ENCODE measurements around the gene RAI1.
A peak's percentile ranks its signal among the peaks of the same experiment; 100 is the strongest.

RAI1 gene

DNA sequence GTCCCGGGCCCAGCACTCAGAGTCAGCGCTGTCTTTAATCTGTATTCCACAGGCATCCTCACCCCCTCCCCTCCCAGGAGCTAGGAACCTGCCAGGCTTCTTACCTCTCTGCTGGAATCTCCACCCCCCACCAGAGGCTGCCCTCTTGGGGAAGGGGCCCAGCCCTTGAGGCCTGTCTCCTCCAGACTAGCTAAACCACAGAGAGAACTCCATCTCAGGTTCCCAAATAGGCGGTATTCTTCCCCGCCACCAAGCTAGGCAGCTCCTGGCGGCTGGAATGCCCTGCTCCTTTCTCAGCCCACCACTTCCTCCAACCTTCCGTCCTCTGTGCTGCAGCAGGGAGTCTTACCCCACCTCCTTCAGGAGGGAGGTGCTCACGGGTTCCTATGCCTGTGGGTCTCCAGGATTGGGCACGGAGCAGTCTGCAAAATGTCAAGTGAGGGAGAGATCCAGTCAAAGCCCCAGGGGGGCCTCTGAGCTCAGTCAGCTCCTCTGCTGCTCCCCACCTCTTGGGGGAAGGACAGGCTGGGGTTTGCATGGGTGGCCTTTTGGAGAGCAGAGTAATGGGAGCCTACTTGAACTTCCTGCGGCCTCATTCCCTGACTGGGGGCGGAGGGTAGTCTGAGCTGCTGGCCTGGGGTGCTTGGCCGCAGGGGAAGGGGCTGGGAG, 99.8 kb downstream of the RAI1 start:
- no peaks in the 10 kb centered on the region for H3K9me3 ChIP-seq (ENCODE audit: control insufficient read depth, insufficient read depth, low read length)
- DNase-seq (ENCODE audit: low read depth, low spot score): no peak
- H3K27ac ChIP-seq (ENCODE audit: low read length): no peak overlapping the region
- H3K36me3 ChIP-seq (ENCODE audit: control insufficient read depth, insufficient read depth, low read length): no peaks in the 10 kb centered on the region
- H3K4me3 ChIP-seq (ENCODE audit: low read length): peak overlapping the region; percentile 76; the same call in 1 of the 2 replicates
- H3K27me3 ChIP-seq (ENCODE audit: control insufficient read depth, insufficient read depth, low read length): no peaks in the 10 kb centered on the region
- peaks cover 8% of the 10 kb centered on the region; the same call in 1 of the 2 replicates for H3K4me1 ChIP-seq (ENCODE audit: control insufficient read depth, insufficient read depth, low read length)
- no CpG with 5 or more reads among the region's 11 CpGs for WGBS (ENCODE audit: insufficient coverage, insufficient read length)

GRCh38 chr17:17781591-17782496, 100.6 kb downstream of the RAI1 start:
- Histone ChIP-seq H3K9me3 (ENCODE audit: control insufficient read depth, insufficient read depth, low read length) (no peaks in the 10 kb centered on the region), H3K27me3 (ENCODE audit: control insufficient read depth, insufficient read depth, low read length) (no peaks in the 10 kb centered on the region), H3K36me3 (ENCODE audit: control insufficient read depth, insufficient read depth, low read length) (no peaks in the 10 kb centered on the region), H3K4me3 (ENCODE audit: low read length) (peak overlapping the region; percentile 76; the same call in 1 of the 2 replicates), H3K4me1 (ENCODE audit: control insufficient read depth, insufficient read depth, low read length) (peaks cover 8% of the 10 kb centered on the region; the same call in 1 of the 2 replicates), H3K27ac (ENCODE audit: low read length) (no peak overlapping the region)
- no peak for DNase-seq (ENCODE audit: low read depth, low spot score)
- WGBS (ENCODE audit: insufficient coverage, insufficient read length): no CpG with 5 or more reads among the region's 88 CpGs

DNA sequence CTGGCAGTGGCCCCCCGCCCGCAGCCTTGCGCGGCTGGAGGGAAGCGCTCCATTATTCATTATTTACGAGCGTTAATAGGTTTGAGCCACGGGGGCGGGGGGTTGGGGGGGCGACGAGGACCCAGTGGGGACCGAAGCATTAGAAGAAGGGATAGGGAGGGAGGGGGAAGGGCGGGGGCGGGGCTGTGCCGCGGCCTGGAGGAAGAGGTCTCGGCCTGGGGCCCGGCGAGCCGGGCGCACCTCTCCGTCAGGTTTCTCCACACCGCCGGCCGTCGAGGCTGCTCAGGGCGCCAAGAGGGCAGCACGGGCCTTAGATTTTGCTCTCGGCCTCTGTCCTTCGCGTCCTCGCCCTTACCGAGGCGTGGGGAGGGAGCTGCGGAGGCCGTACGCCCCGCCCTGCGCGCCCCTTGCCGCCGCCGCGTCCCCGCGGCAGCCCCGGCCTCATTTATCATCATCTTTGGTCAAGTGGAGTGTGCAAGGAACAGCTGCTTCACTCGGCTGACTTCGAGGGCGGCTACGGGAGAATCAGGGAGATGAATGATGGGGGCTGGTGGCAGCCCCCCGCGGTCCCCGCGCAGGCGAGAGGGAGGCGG, 101.4 kb downstream of the RAI1 start:
- Histone ChIP-seq H3K27me3 (ENCODE audit: control insufficient read depth, insufficient read depth, low read length) (no peaks in the 10 kb centered on the region), H3K4me3 (ENCODE audit: low read length) (peak overlapping the region; percentile 76), H3K36me3 (ENCODE audit: control insufficient read depth, insufficient read depth, low read length) (no peaks in the 10 kb centered on the region), H3K4me1 (ENCODE audit: control insufficient read depth, insufficient read depth, low read length) (peaks cover 8% of the 10 kb centered on the region; the same call in 1 of the 2 replicates), H3K9me3 (ENCODE audit: control insufficient read depth, insufficient read depth, low read length) (no peaks in the 10 kb centered on the region), H3K27ac (ENCODE audit: low read length) (no peak overlapping the region)
- DNase-seq (ENCODE audit: low read depth, low spot score): no peak
- WGBS (ENCODE audit: insufficient coverage, insufficient read length): no CpG with 5 or more reads among the region's 57 CpGs

GRCh38 chr17:17783116-17783824, 102.0 kb downstream of the RAI1 start:
- Histone ChIP-seq H3K27ac (ENCODE audit: low read length) (no peak overlapping the region), H3K4me1 (ENCODE audit: control insufficient read depth, insufficient read depth, low read length) (peaks cover 8% of the 10 kb centered on the region; the same call in 1 of the 2 replicates), H3K4me3 (ENCODE audit: low read length) (peak overlapping the region; percentile 76; the same call in 1 of the 2 replicates), H3K27me3 (ENCODE audit: control insufficient read depth, insufficient read depth, low read length) (no peaks in the 10 kb centered on the region), H3K36me3 (ENCODE audit: control insufficient read depth, insufficient read depth, low read length) (no peaks in the 10 kb centered on the region), H3K9me3 (ENCODE audit: control insufficient read depth, insufficient read depth, low read length) (no peaks in the 10 kb centered on the region)
- no peak for DNase-seq (ENCODE audit: low read depth, low spot score)
- no CpG with 5 or more reads among the region's 75 CpGs for WGBS (ENCODE audit: insufficient coverage, insufficient read length)

- peaks cover 8% of the 10 kb centered on the region; the same call in 1 of the 2 replicates for H3K4me1 ChIP-seq (ENCODE audit: control insufficient read depth, insufficient read depth, low read length)
Observed at GRCh38 chr17:17783825-17784656, 102.8 kb downstream of the RAI1 start.

DNA sequence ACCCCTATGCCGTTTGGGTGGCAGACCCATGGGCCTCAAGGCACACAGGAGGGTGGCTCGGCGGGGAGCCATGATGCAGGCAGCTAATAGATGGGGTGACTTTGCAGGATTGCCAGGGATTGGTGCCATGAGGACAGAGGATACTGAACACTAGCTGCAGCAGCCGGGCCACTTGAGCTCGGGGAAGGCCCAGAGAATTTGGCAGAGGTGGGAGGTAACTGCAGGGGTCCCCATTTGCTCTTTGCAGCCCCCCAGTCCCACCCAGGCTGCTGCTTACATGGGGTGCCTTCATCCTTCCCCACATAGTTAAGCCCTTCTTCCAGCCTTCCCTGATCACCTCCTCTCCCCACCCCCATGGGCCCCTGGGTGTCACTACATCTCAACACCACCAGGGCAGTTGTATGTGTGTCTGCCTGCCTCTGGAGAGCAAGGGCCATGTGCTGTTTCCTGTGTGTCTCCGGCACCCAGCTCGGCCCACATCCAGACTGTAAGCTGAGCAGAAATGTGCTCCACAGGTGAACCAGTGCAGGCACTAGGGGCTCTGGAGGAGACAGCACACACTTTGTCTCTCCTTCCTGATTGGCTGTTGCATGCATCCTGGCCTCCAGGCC, 103.5 kb downstream of the RAI1 start:
- Histone ChIP-seq H3K4me1 (ENCODE audit: control insufficient read depth, insufficient read depth, low read length) (peaks cover 6% of the 10 kb centered on the region; the same call in 1 of the 2 replicates), H3K9me3 (ENCODE audit: control insufficient read depth, insufficient read depth, low read length) (no peaks in the 10 kb centered on the region), H3K27ac (ENCODE audit: low read length) (no peak overlapping the region), H3K36me3 (ENCODE audit: control insufficient read depth, insufficient read depth, low read length) (no peaks in the 10 kb centered on the region), H3K4me3 (ENCODE audit: low read length) (no peak overlapping the region), H3K27me3 (ENCODE audit: control insufficient read depth, insufficient read depth, low read length) (no peaks in the 10 kb centered on the region)
- no peak for DNase-seq (ENCODE audit: low read depth, low spot score)
- WGBS (ENCODE audit: insufficient coverage, insufficient read length): no CpG with 5 or more reads among the region's 7 CpGs

More at GRCh38 chr17:17783825-17784656, 102.8 kb downstream of the RAI1 start:
- Histone ChIP-seq H3K27ac (ENCODE audit: low read length) (no peak overlapping the region), H3K4me3 (ENCODE audit: low read length) (peak overlapping the region; percentile 76; the same call in 1 of the 2 replicates), H3K27me3 (ENCODE audit: control insufficient read depth, insufficient read depth, low read length) (no peaks in the 10 kb centered on the region), H3K9me3 (ENCODE audit: control insufficient read depth, insufficient read depth, low read length) (no peaks in the 10 kb centered on the region), H3K36me3 (ENCODE audit: control insufficient read depth, insufficient read depth, low read length) (no peaks in the 10 kb centered on the region)
- WGBS (ENCODE audit: insufficient coverage, insufficient read length): no CpG with 5 or more reads among the region's 37 CpGs
- DNase-seq (ENCODE audit: low read depth, low spot score): no peak

DNA sequence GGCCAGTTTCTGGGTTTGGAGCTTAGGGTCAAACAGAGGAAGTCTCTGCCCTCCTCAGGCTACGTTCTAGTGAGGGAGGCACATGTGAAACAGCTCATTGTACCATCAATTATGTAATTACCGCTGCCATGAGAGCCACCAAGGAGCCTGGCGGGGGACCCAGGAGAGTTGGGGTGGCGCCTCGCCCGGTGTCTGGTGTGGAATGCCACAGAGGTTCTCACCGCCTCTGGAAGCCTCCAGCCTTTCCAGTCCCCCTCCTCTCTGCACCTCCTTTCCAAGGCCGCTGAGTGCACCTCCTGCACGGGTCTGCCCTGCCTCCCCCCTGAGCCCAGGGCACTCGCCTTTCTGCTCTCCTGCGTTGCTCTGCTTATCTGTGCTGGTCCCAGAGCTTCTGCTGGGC, 104.1 kb downstream of the RAI1 start:
- H3K9me3 ChIP-seq (ENCODE audit: control insufficient read depth, insufficient read depth, low read length): no peaks in the 10 kb centered on the region
- H3K27me3 ChIP-seq (ENCODE audit: control insufficient read depth, insufficient read depth, low read length): no peaks in the 10 kb centered on the region
- H3K4me1 ChIP-seq (ENCODE audit: control insufficient read depth, insufficient read depth, low read length): peaks cover 5% of the 10 kb centered on the region; the same call in 1 of the 2 replicates
- H3K4me3 ChIP-seq (ENCODE audit: low read length): no peak overlapping the region
- no CpG with 5 or more reads among the region's 11 CpGs for WGBS (ENCODE audit: insufficient coverage, insufficient read length)
- no peaks in the 10 kb centered on the region for H3K36me3 ChIP-seq (ENCODE audit: control insufficient read depth, insufficient read depth, low read length)
- no peak overlapping the region for H3K27ac ChIP-seq (ENCODE audit: low read length)
- DNase-seq (ENCODE audit: low read depth, low spot score): no peak

- Histone ChIP-seq H3K27ac (ENCODE audit: low read length) (no peak overlapping the region), H3K27me3 (ENCODE audit: control insufficient read depth, insufficient read depth, low read length) (no peaks in the 10 kb centered on the region; the same call in 1 of the 2 replicates), H3K4me1 (ENCODE audit: control insufficient read depth, insufficient read depth, low read length) (peaks cover 6% of the 10 kb centered on the region), H3K36me3 (ENCODE audit: control insufficient read depth, insufficient read depth, low read length) (no peaks in the 10 kb centered on the region), H3K4me3 (ENCODE audit: low read length) (no peak overlapping the region), H3K9me3 (ENCODE audit: control insufficient read depth, insufficient read depth, low read length) (no peaks in the 10 kb centered on the region)
- no peak for DNase-seq (ENCODE audit: low read depth, low spot score)
- WGBS (ENCODE audit: insufficient coverage, insufficient read length): no CpG with 5 or more reads among the region's 2 CpGs
Observed at GRCh38 chr17:17786998-17787397, 105.7 kb downstream of the RAI1 start.

DNA sequence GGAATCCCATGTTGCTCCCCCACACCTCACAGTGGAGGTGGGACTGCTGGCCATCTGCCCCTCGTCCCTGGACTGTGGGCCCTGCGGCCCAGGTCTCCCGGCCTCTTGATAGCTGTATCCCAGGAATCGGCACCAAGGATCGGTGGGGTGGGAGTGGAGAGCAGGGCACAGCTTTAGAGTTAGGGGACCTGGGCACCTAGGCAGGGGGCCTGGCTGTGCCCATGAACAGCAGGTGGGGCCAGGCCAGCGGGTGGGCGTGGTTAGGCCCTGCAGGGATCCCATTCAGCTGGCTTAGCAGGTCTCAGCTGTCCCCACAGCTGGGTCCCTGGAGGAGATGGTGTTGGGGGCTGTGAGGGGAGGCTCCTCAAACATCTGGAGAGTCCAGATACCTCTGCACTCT, 106.3 kb downstream of the RAI1 start:
- H3K4me1 ChIP-seq (ENCODE audit: control insufficient read depth, insufficient read depth, low read length): peaks cover 10% of the 10 kb centered on the region
- no peak overlapping the region for H3K4me3 ChIP-seq (ENCODE audit: low read length)
- no peak for DNase-seq (ENCODE audit: low read depth, low spot score)
- no peak overlapping the region for H3K27ac ChIP-seq (ENCODE audit: low read length)
- H3K27me3 ChIP-seq (ENCODE audit: control insufficient read depth, insufficient read depth, low read length): peaks cover 2% of the 10 kb centered on the region; the same call in 1 of the 2 replicates
- no peaks in the 10 kb centered on the region for H3K36me3 ChIP-seq (ENCODE audit: control insufficient read depth, insufficient read depth, low read length)
- WGBS (ENCODE audit: insufficient coverage, insufficient read length): no CpG with 5 or more reads among the region's 7 CpGs
- no peaks in the 10 kb centered on the region for H3K9me3 ChIP-seq (ENCODE audit: control insufficient read depth, insufficient read depth, low read length)
